ENCODE results near the gene IL13.

Gene IL13

GRCh38 chr5:132655821-132656773 lies 1.9 kb upstream of the IL13 start:
- DNase-seq (ENCODE audit: low read depth): peak; percentile 33

DNA sequence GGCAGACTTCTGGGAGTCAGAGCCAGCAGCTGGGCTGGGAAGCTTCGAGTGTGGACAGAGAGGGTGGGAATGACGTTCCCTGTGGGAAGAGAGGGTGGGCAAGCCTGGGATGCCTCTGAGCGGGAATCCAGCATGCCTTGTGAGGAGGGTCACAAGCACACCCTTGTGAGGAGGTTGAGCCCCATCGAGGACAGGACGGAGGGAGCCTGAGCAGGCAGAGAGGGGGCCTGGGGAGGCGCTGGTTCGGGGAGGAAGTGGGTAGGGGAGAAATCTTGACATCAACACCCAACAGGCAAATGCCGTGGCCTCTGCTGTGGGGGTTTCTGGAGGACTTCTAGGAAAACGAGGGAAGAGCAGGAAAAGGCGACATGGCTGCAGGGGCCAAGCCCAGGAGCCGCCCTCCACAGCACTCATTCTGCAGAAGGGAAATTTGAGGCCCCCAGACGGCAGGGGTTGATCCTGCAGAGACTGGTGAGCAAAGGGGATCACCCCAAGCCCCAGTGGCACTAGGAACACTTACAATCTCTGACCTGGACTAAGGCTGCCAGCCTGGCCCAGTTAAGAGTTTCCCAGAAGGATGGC lies 1.1 kb upstream of the IL13 start:
- DNase-seq (ENCODE audit: low read depth): no peak

DNA sequence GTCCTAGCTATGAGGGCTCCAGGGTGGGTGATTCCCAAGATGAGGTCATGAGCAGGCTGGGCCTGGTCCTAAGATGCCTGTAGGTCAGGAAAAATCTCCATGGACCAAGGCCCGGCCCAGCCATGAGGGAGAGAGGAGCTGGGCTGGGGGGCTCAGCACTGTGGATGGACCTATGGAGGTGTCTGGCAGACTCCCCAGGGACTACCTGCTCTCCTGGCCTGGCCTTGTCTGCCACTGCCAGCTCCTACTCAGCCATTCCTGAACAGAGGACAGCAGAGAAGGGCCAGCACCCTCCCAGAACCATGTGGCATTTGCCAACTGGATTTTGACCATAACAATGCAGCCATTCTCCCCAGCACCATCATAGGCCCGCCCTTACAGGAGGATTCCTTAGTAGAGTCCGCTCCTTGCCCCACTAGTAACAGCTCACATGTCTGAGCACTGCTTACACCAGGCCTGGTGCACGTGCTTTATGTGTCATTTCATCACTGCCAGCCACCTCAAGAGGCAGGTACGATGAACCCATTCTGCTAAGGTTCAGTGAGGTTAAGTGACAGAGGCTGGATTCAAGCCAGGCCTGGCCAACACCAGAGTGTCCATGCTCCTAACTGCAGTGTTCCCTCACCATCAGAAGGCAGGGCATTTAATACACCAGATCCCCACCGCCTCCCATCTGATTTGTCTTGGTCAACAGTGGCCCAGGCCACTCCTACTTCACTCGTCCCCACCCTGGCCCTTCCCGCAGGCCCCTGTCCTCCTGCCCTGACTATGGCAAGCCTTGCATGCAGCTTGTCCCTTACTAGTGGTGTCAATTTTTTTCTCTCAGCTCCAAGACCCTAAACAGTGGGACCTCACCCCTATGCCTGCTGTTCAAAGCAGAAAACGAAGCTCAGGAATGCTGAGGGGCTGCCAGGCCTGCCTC lies 669 bp downstream of the IL13 start:
- no peak for DNase-seq (ENCODE audit: low read depth)

- no peak for DNase-seq (ENCODE audit: low read depth)
Measured at GRCh38 chr5:132659598-132660493, 1.9 kb downstream of the IL13 start.

DNA sequence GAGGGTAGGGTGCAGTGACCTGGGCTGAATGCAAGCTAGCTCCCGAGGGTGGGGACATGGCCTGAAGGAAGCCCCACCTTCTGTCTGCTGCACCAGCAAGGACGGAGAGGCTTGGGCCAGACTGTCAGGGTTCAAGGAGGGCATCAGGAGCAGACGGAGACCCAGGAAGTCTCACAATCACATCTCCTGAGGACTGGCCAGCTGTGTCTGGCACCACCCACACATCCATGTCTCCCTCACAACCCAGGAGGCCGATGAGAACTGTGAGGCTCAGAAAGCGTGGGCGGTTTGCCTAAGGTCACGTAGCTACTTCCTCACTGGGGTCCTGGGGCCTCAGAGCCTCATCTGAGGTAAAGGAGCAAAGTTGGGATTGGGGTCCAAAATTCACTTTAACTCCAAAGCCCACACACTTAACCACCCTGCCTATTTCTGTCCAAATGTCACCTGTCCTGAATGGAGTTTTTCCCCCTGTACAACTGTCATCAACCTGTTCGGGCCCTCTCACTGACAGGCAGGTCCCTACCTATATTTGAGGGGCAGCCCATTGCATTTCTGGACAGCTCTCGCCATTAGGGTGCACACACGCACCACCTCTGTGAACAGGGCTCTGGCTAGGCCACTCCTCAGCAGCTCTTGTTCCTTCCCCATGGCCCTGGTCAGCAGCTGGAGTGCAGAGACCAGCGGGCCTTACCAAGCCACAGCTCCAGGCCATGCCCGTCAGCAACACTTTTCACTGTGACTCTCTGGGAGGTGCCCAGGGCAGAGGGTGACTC lies 3.4 kb downstream of the IL13 start:
- no peak for DNase-seq (ENCODE audit: low read depth)

- no peak for DNase-seq (ENCODE audit: low read depth)
Measured at GRCh38 chr5:132662004-132662401, 4.0 kb downstream of the IL13 start.

DNA sequence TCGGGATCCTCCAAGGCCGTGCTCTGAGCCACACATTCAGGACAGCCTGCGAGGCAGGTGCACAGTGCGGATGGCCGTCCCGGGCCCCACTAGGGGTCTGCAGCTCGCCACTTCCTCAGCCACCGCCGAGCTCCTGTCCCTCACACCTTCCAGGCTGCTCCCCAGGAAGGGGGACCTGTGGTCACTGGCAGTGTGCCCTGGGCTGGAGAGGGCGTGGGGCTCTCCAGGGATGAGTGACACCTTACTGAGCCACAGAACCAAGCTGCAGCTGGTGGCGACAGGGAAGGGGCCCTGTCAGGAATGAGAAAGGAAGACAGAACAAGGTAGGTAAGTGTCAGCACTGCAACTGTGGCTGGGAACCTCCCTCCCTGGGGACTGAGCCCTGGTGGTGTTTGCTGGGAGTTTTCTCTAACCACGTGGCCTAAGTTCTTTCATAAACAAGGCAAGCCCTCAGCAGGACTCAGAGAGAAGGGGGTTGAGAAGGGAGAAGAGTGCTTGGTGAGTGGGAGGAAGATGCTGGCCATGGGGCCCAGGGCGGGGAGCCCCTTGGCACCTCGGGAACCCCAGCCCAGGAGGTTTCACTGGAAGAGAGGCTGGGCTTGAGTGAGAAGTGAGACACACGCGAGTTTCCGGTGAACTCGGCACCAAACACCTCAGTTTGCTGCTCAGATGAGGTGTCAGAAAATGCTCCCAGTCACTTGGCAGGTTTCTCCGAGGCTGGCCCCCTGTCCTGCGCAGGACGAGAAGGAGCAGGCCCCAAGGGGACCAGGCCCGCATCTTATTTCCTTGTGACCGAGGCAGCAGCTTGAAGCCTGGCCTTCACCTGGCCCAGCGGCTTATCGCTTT lies 5.2 kb downstream of the IL13 start:
- peak; percentile 30 for DNase-seq (ENCODE audit: low read depth)

DNA sequence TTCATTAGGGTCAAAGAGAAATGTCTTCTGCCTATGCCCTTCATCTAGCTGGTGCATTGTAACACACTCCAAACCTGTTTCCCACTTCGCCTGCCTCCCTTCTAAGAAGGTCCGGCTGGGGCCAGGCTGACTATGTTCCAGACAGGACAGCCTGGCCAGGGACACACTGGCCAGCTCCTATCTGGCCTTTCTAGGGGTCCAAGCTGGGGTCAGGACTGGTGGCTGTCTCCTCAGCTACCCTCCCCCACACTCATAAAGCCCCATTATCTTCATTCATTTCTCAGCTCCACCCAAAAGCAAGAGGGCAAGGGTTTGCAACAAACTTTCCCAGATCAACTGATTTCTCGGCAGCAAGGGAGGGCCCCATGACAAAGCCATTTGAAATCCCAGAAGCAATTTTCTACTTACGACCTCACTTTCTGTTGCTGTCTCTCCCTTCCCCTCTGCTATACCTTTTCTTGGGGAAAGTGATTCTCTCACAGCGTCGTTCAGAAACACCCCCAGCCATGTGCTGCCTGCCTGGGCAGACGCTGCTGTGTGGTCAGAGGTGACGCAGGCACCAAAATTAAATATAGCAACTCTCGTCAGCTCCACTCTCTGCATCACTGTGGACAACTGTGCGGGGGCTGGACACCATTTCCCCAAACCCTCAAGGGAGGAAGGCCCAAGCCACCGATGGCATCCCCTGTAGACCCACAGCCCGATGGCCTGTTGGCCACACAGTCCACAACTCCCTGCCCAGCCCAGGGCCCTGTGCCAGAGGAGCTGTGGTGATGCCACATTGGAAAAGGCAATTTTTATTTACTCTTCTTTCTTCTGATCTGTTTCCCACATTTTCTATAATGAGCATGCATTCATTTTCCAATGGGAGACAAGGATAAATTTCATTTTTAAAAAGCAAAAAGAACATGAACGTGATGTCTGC lies 6.1 kb downstream of the IL13 start:
- DNase-seq (ENCODE audit: low read depth): no peak

DNA sequence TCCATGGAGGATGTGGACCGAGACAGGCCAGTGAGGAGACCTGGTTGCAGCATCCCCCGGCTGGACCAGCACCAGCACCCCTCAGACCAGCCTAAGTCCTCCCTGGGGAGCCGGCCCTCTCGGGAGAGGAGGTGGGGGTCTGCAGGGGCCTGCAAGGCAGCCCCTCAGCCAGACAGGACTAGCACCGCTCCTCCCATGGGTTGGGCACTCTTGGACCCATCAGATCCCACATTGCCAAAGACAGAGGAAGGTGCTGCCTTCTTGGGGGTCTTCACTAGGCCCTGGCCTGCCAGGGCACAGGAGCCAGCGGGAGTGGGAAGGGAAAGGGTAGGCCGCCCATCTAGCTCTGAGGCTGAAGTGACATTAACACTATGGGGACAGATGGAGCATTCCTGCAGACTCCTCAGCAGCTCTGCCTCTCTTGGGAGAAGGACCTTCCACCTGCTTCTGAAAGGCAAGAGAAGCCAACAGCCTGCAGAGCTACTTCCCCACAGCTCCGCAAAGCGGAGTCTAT lies 6.8 kb downstream of the IL13 start:
- no peak for DNase-seq (ENCODE audit: low read depth)

- DNase-seq (ENCODE audit: low read depth): no peak
Measured at GRCh38 chr5:132665574-132666080, 7.7 kb downstream of the IL13 start.

DNA sequence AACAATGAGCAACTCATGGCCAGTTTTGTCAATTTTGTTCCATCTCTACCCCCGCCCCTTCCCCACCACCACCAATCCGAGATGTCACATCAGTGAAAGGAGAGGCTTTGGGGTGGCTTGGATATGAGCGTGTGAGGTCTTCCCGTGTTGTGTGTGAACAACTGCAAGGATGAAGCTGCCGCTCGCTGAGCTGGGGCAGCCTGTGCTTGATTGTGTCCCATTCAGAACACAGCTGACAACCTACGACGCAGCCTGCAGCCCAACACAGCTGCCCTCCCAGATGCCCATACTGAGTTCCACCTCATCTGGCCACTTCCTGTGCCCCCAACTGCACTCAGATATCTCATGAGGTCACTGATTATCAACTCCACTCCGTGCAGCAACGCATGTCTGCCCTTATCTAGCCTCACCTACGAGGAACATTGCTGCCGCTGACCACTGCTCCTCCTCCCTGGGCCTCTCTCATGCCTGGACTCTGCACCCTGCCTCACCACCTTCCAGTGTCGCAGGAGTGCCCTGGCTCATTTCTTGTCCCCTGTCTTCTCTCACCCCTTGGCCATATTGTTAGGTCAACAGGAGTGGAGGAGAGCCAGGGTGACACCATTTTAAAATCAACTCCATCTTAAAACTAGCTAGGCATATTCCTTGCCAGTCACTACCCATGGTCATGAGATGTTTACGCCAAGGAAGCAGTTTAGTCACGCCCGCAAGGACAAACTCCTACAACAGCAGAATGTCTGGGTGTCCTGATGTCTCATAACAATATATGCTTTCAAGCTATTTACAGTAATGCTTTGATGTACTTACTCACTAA lies 8.5 kb downstream of the IL13 start:
- DNase-seq (ENCODE audit: low read depth): no peak

DNA sequence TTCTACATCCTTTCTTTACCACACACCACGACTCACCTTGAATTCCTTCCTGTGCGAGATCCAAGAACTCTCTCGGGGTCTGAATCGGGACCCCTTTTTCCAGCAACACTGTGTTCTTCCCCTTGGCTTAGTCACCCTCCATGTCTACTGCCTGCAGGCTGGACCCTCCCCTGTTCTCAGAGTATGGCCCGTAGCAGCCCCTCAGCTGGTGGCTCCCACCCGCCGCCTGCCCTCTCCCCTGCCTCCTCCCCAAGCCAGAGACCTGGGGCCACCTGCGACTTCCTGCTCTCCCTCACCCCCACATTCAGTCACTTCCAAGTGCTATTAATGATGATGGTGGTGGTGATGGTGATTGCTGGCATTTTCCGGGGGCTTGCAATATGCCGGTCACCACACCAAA lies 9.3 kb downstream of the IL13 start:
- DNase-seq (ENCODE audit: low read depth): no peak

GRCh38 chr5:132667761-132668705 lies 10.1 kb downstream of the IL13 start:
- no peak for DNase-seq (ENCODE audit: low read depth)

DNA sequence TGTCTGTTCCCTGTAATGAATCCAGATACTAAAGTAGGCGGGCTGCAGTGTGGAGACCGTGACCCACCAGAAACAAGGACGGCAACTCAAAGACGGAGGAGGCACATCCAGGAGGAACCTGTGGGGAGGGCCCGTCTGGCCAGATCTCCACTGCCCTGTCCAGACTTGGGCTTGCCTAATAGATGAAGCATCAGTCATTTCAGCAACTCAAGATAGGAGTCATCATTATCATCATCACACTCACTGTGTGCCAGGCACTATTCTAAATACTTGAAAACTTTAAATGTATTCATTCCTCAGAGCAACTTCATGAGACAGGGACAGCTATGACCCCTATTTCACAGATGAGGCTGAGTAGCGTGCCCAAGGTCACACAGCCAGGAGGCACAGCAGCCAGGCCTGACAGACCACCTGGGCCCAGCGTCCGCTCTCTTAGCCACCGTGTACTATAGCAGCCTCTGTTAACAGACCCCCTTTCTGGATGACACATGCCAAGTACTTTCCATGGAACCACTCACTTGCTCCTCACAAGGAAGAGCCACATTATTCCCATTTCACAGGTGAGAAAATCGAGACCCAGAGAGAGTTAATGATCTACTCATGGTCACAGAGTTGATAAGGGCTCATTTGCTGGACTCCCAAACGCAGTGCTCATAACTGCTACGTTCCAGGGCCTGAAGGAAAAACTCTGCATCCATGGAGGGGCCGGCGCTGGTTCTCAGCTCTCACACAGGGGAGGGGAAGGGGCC lies 10.9 kb downstream of the IL13 start:
- DNase-seq (ENCODE audit: low read depth): no peak

- no peak for DNase-seq (ENCODE audit: low read depth)
Measured at GRCh38 chr5:132669455-132669820, 11.5 kb downstream of the IL13 start.

Data from activated T-cell treated with anti-CD3 and anti-CD28 coated beads for 24 hours (primary cell).